CD4-positive, alpha-beta T cell treated with Interleukin-15 for 1 hour (primary cell): Measurements from ENCODE around the gene CBLL1.

Experiments
- DNase-seq: peaks from one replicate; pipeline ENCODE4 v3.0.0-alpha.2; 2020

Gene CBLL1

GRCh38 chr7:107746006-107746405 is 2.1 kb downstream of the CBLL1 start:
- no peak for DNase-seq

GRCh38 chr7:107751113-107751512 is 7.2 kb downstream of the CBLL1 start:
- DNase-seq: no peak

GRCh38 chr7:107754642-107755041 is 10.7 kb downstream of the CBLL1 start:
- DNase-seq: no peak

- no peak for DNase-seq
Measured at GRCh38 chr7:107758667-107759066, 14.7 kb downstream of the CBLL1 start.

DNA sequence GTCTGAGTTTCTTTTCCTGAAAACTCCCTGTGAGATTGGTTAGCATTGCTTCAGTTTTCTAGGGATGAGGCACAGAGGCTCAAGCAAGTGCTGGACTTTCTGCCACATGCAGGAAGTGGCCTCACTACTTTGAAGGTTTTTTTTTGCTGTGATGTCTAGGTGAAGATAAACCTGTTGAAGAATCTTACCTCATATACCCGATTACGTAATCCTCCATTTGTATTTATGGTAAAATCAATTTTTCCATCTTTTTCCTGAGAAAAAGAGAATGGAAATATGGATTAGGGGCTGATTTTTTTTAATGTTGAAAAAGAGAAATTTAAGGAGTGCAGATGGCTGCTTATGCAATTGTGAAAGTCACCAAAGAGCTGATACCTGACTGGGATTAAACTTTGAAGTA is 23.4 kb downstream of the CBLL1 start:
- no peak for DNase-seq

GRCh38 chr7:107768263-107768662 is 24.3 kb downstream of the CBLL1 start:
- DNase-seq: no peak

- no peak for DNase-seq
Measured at GRCh38 chr7:107773027-107773426, 29.1 kb downstream of the CBLL1 start.

GRCh38 chr7:107777702-107778101 is 33.8 kb downstream of the CBLL1 start:
- DNase-seq: no peak

DNA sequence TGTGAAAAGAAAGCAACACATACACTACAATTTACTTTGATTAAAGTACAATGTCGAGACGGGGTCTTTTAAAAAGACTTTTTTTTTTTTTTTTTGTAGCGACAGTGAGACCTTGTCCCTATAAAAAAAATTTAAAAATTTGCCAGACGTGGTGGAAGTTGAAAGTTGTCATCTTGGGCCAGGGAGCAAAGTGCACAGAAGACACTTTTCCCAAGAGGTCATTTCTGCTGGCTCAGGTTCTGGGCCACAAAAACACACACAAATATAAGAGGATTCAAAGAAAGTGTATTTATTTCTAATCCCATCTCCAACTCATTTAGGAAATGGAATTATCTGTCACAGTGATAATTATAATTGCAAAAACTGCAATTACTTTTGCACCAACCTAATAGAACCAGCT is 34.3 kb downstream of the CBLL1 start:
- DNase-seq: no peak

GRCh38 chr7:107779647-107780099 is 35.7 kb downstream of the CBLL1 start:
- DNase-seq: no peak

- no peak for DNase-seq
Measured at GRCh38 chr7:107782374-107782773, 38.4 kb downstream of the CBLL1 start.

GRCh38 chr7:107783648-107784047 is 39.7 kb downstream of the CBLL1 start:
- no peak for DNase-seq

- no peak for DNase-seq
Measured at GRCh38 chr7:107785170-107785569, 41.2 kb downstream of the CBLL1 start.

- no peak for DNase-seq
Measured at GRCh38 chr7:107785926-107786325, 42.0 kb downstream of the CBLL1 start.

- no peak for DNase-seq
Measured at GRCh38 chr7:107788216-107788615, 44.3 kb downstream of the CBLL1 start.

- no peak for DNase-seq
Measured at GRCh38 chr7:107788662-107789061, 44.7 kb downstream of the CBLL1 start.

- no peak for DNase-seq
Measured at GRCh38 chr7:107789647-107790046, 45.7 kb downstream of the CBLL1 start.

GRCh38 chr7:107792364-107792763 is 48.4 kb downstream of the CBLL1 start:
- no peak for DNase-seq

- no peak for DNase-seq
Measured at GRCh38 chr7:107799647-107800264, 55.8 kb downstream of the CBLL1 start.

DNA sequence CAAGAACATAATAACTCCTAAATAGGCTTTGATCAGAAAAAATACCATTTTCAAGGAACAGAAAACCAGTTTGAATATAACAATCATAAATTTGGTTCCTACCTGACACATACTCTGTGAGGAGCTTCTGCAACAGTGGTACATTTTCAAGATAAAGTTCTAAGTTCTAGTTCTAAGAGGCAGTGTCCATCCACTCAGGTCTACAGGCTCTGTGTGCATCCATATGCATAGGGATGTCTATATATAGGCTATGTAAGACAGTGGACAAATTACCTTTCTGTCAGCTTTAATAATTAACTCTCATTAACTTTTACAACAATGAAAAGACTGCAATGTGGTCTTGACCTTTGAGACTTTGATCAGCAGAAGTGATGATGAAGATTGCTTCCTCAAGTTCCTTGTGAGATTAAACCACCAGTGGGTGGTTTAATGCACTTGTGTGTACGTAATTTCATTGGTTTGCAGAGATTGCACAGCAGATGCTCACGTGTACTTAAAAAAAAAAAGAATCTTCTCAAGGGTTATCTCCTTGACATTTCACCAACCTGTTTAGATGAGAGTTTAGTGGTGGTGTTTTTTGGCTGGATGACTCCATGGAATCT is 59.2 kb downstream of the CBLL1 start, which contains the start of gene SLC26A3:
SLC26A3 (minus strand) TSS at position 215 of the 602 bp plus-strand sequence. CDS start 8,714 bp downstream, outside the sequence.
- no peak for DNase-seq

- no peak for DNase-seq
Measured at GRCh38 chr7:107809179-107809578, 65.2 kb downstream of the CBLL1 start.

GRCh38 chr7:107810626-107811025 is 66.7 kb downstream of the CBLL1 start:
- no peak for DNase-seq
